Measurements from ENCODE around the gene KPTN. TPM values are rescaled to one million over a fixed set of nuclear protein-coding genes. Genes with fewer than 3 reads are reported as not detected.

KPTN gene
- total RNA-seq, 1 donor from 2014 or later: 8.7 TPM

DNA sequence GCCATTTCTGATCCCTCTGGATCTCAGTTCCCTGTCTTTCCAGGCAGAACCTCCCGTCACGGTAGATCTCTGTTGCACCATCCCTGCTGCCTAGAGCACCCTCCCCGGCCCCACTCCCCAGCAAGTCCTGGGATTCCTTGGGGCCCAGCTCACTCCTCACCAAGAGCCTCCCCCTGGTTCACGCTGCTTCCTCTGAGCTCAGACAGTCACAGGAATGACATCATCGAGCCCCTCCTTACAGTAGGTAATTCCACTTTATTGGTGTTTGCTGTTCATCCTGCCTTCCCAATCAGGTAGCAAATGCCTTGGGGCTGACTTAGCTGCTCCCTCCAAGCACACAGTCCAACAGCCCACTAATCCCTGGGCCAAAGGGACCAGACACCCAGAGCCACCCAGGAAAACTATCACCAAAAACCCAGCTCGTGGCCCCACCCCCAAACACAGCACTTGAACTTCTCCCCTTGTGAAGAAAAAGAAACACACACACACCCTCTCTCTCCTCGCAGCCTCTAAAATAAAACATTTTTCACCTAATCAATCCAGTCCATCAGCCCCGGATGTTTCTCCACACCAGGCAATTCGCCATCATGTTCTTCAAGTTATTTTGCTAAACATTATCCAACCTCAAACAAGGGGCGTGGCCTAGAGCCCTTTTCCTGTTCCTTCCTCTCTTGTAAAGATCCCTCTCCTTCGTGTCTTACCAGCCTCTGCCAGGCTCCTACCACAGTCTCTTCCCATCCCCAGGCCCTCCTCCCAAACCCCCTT is 28.3 kb upstream of the KPTN start:
- Mint-ChIP-seq H3K4me3 (peak overlapping the region; percentile 97), H3K9me3 (no peaks in the 10 kb centered on the region), H3K27ac (peak overlapping the region; percentile 47), H3K27me3 (no peaks in the 10 kb centered on the region), H3K4me1 (peaks cover 66% of the 10 kb centered on the region), H3K36me3 (ENCODE audit: low read depth) (peaks cover 26% of the 10 kb centered on the region)
- CTCF ChIA-PET: no interaction called here
- TF ChIP-seq, protein P1, sequence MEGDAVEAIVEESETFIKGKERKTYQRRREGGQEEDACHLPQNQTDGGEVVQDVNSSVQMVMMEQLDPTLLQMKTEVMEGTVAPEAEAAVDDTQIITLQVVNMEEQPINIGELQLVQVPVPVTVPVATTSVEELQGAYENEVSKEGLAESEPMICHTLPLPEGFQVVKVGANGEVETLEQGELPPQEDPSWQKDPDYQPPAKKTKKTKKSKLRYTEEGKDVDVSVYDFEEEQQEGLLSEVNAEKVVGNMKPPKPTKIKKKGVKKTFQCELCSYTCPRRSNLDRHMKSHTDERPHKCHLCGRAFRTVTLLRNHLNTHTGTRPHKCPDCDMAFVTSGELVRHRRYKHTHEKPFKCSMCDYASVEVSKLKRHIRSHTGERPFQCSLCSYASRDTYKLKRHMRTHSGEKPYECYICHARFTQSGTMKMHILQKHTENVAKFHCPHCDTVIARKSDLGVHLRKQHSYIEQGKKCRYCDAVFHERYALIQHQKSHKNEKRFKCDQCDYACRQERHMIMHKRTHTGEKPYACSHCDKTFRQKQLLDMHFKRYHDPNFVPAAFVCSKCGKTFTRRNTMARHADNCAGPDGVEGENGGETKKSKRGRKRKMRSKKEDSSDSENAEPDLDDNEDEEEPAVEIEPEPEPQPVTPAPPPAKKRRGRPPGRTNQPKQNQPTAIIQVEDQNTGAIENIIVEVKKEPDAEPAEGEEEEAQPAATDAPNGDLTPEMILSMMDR (IDR thresholded peaks at IDR 0.05): no peak
- no peak for DNase-seq
- POLR2A ChIA-PET: interaction anchor here (1.5 kb wide), 1 partner anchor 28 kb away, joined by 6 read pairs; the partner anchor contains the start of gene KPTN
- ATAC-seq (ENCODE audit: low read depth): no peak
- intact Hi-C loops (cut with micrococcal nuclease): no loop called here

DNA sequence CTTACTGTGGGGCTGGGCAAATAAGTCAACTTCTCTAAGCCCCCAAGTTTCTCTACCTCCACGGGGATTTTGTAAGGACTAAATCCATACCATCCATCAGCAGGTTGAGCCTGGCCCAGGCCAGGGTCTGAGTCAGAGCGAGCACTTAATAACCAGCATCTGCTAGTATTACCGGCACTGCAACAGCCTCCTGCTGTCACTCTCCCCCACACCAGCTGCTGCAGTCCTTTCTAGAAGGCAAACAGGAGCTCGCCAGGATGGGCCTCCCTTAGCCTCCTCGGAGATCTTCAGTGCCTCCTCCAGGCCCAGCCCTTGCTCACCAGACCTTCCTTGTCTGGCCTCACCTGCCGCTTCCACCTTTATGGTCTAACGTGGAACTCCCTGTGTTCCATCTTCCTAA is 27.7 kb upstream of the KPTN start:
- Mint-ChIP-seq H3K27me3 (no peaks in the 10 kb centered on the region), H3K36me3 (ENCODE audit: low read depth) (peaks cover 28% of the 10 kb centered on the region), H3K4me1 (peaks cover 60% of the 10 kb centered on the region), H3K27ac (no peak overlapping the region), H3K9me3 (no peaks in the 10 kb centered on the region), H3K4me3 (no peak overlapping the region)
- POLR2A ChIA-PET: interaction anchor here (1.5 kb wide), 1 partner anchor 27 kb away, joined by 6 read pairs; the partner anchor contains the start of gene KPTN
- TF ChIP-seq, protein P1 (IDR thresholded peaks at IDR 0.05): no peak
- CTCF ChIA-PET: no interaction called here
- ATAC-seq (ENCODE audit: low read depth) (no peak), DNase-seq (no peak)
- intact Hi-C loops (cut with micrococcal nuclease): no loop called here

DNA sequence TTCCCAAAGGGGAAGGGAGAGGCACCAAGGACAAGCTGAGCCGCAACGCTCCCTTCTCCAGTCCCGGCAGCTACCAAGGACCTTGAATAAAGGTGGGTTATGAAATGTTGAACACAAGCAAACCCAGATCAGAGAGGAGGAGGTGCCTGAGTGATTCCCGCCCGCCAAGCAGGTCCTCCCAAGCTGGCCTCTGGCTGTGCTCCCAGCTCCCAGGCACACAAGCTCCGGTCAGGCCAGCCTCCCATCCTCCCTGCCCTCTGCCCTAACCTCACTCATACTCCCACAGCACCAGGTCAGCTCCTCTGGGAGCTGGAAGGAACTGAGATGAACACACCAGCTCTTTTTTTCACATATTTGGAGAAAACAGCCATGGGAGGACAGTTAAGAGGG is 27.1 kb upstream of the KPTN start:
- Mint-ChIP-seq H3K4me1 (peaks cover 55% of the 10 kb centered on the region), H3K4me3 (no peak overlapping the region), H3K36me3 (ENCODE audit: low read depth) (peaks cover 29% of the 10 kb centered on the region), H3K27me3 (no peaks in the 10 kb centered on the region), H3K9me3 (no peaks in the 10 kb centered on the region), H3K27ac (no peak overlapping the region)
- DNase-seq (no peak), ATAC-seq (ENCODE audit: low read depth) (no peak)
- intact Hi-C loops (cut with micrococcal nuclease): no loop called here
- POLR2A ChIA-PET: interaction anchor here (0.6 to 1.5 kb wide), 3 partner anchors 27 to 397 kb away, joined by 3 to 6 read pairs (median 3); partner anchors contain the start of genes KPTN and ZC3H4
- CTCF ChIA-PET: no interaction called here
- TF ChIP-seq, protein P1 (IDR thresholded peaks at IDR 0.05): no peak

DNA sequence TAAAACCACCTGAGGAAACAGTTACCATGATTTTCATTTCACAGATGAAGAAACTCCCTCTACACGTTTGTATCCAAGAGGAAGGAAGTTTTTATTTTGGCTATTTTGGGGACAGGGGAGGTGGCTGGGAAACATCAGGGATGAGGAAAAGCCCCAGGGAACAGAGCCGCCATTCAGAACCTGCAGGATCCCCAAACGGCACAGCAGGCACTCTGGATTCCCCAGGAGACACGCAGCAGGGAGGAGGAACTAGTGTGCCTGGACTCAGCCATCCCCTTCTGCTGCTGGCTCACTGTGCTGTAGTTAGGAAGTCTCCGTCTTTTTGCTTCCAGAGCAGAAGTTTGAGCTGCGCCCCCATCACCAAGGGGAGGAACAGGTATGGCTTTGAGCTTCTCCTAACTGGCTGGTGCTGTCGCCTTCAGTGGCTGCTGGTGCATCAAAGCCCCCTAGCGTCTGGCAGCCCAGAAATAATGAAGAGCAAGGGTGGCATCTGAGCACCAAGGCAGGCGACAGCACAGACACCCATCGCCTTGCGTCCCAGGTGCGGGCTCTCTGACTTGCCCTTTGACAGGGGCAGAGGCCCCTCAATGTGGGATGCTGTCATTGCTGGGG is 26.6 kb upstream of the KPTN start:
- Mint-ChIP-seq H3K4me3 (no peak overlapping the region), H3K4me1 (peaks cover 52% of the 10 kb centered on the region)

More for the DNA sequence above, 26.6 kb upstream of the KPTN start:
- Mint-ChIP-seq H3K9me3 (no peaks in the 10 kb centered on the region), H3K36me3 (ENCODE audit: low read depth) (peaks cover 30% of the 10 kb centered on the region), H3K27me3 (no peaks in the 10 kb centered on the region), H3K27ac (no peak overlapping the region)
- ChIA-PET CTCF (no interaction called here), POLR2A (interaction anchor here (0.6 to 1.5 kb wide), 3 partner anchors 26 to 397 kb away, joined by 3 to 6 read pairs (median 3); partner anchors contain the start of genes KPTN and ZC3H4)
- ATAC-seq (ENCODE audit: low read depth): no peak
- intact Hi-C loops (cut with micrococcal nuclease): no loop called here
- TF ChIP-seq, protein P1 (IDR thresholded peaks at IDR 0.05): no peak
- no peak for DNase-seq

Measured in activated B cell treated with CpG ODN at 0.5 μM for 24 hours (primary cell).